GM21528 (cell line): ENCODE results near the gene LRRC14B.

Experiments
- ATAC-seq: cut with Tn5 transposase; IDR thresholded peaks from one replicate; pipeline ENCODE4 v1.9.1; 2021; ENCODE audit warnings: mild to moderate bottlenecking, moderate library complexity; ENCODE audit not compliant: unreplicated experiment, low FRiP score

The LRRC14B gene

GRCh38 chr5:191036-191948 is at the start of gene LRRC14B:
TSS of gene LRRC14B (plus strand) at chr5:191495. CDS start at chr5:191539, 44 bp downstream.
- no peak for ATAC-seq

GRCh38 chr5:141761-142160 is 49.5 kb upstream of the LRRC14B start:
- ATAC-seq: no peak

GRCh38 chr5:142246-142810 is 49.0 kb upstream of the LRRC14B start:
- no peak for ATAC-seq

- no peak for ATAC-seq
These were observed 48.3 kb upstream of the LRRC14B start for GRCh38 chr5:143041-143440.

- ATAC-seq: no peak
These were observed 46.4 kb upstream of the LRRC14B start for GRCh38 chr5:144941-145340.

- ATAC-seq: no peak
These were observed 45.5 kb upstream of the LRRC14B start for GRCh38 chr5:145585-146323.

- no peak for ATAC-seq
These were observed 43.5 kb upstream of the LRRC14B start for GRCh38 chr5:147751-148150.

GRCh38 chr5:149745-150485 is 41.4 kb upstream of the LRRC14B start:
- ATAC-seq: no peak

- ATAC-seq: no peak
These were observed 40.5 kb upstream of the LRRC14B start for GRCh38 chr5:150746-151145.

- ATAC-seq: no peak
These were observed 39.2 kb upstream of the LRRC14B start for GRCh38 chr5:152077-152476.

GRCh38 chr5:153256-153655 is 38.0 kb upstream of the LRRC14B start:
- ATAC-seq: no peak

- ATAC-seq: no peak
These were observed 37.1 kb upstream of the LRRC14B start for GRCh38 chr5:154236-154635.

GRCh38 chr5:154826-155225 is 36.5 kb upstream of the LRRC14B start:
- no peak for ATAC-seq

GRCh38 chr5:155651-156410 is 35.5 kb upstream of the LRRC14B start:
- ATAC-seq: no peak

GRCh38 chr5:156411-157072 is 34.8 kb upstream of the LRRC14B start:
- no peak for ATAC-seq

- no peak for ATAC-seq
These were observed 34.1 kb upstream of the LRRC14B start for GRCh38 chr5:157126-157715.

- no peak for ATAC-seq
These were observed 33.5 kb upstream of the LRRC14B start for GRCh38 chr5:157801-158200.

- ATAC-seq: no peak
These were observed 32.4 kb upstream of the LRRC14B start for GRCh38 chr5:158807-159447.
